ENCODE data around the gene LACRT.
A peak's percentile ranks its signal among the peaks of the same experiment; 100 is the strongest.
"Not testable (repeated sequence)": the region's sequence is repeated elsewhere in the genome, so short reads cannot be mapped to it uniquely, and the experiment has no call there.

LACRT gene

GRCh38 chr12:54634795-54635194, at the start of gene LACRT:
Gene LACRT (minus strand): TSS chr12:54634895. CDS start chr12:54634841, 54 bp downstream.
- no peak for DNase-seq (ENCODE audit: low spot score)

GRCh38 chr12:54683398-54683797, 48.7 kb upstream of the LACRT start:
- DNase-seq (ENCODE audit: low spot score): no peak

- no peak for DNase-seq (ENCODE audit: low spot score)
Observed at GRCh38 chr12:54682674-54683073, 48.0 kb upstream of the LACRT start.

- DNase-seq (ENCODE audit: low spot score): no peak
Observed at GRCh38 chr12:54680374-54680773, 45.7 kb upstream of the LACRT start.

GRCh38 chr12:54678131-54678530, 43.4 kb upstream of the LACRT start:
- DNase-seq (ENCODE audit: low spot score): no peak

- DNase-seq (ENCODE audit: low spot score): no peak
Observed at GRCh38 chr12:54667945-54668344, 33.2 kb upstream of the LACRT start.

GRCh38 chr12:54666008-54666407, 31.3 kb upstream of the LACRT start:
- no peak for DNase-seq (ENCODE audit: low spot score)

- not testable (repeated sequence) for DNase-seq (ENCODE audit: low spot score)
Observed at GRCh38 chr12:54665022-54665635, 30.4 kb upstream of the LACRT start.

- DNase-seq (ENCODE audit: low spot score): no peak
Observed at GRCh38 chr12:54663603-54664002, 28.9 kb upstream of the LACRT start.

- DNase-seq (ENCODE audit: low spot score): no peak
Observed at GRCh38 chr12:54662026-54662425, 27.3 kb upstream of the LACRT start.

GRCh38 chr12:54661048-54661447, 26.4 kb upstream of the LACRT start:
- DNase-seq (ENCODE audit: low spot score): no peak

- no peak for DNase-seq (ENCODE audit: low spot score)
Observed at GRCh38 chr12:54660320-54660962, 25.7 kb upstream of the LACRT start.

- peak; percentile 11 for DNase-seq (ENCODE audit: low spot score)
Observed at GRCh38 chr12:54658306-54659264, 23.9 kb upstream of the LACRT start.

GRCh38 chr12:54657105-54657607, 22.5 kb upstream of the LACRT start:
- DNase-seq (ENCODE audit: low spot score): no peak

- no peak for DNase-seq (ENCODE audit: low spot score)
Observed at GRCh38 chr12:54654926-54655325, 20.2 kb upstream of the LACRT start.

- no peak for DNase-seq (ENCODE audit: low spot score)
Observed at GRCh38 chr12:54653025-54653424, 18.3 kb upstream of the LACRT start.

GRCh38 chr12:54650889-54651288, 16.2 kb upstream of the LACRT start:
- DNase-seq (ENCODE audit: low spot score): no peak

- DNase-seq (ENCODE audit: low spot score): no peak
Observed at GRCh38 chr12:54650409-54650808, 15.7 kb upstream of the LACRT start.

- no peak for DNase-seq (ENCODE audit: low spot score)
Observed at GRCh38 chr12:54649825-54650224, 15.1 kb upstream of the LACRT start.

- no peak for DNase-seq (ENCODE audit: low spot score)
Observed at GRCh38 chr12:54648265-54648664, 13.6 kb upstream of the LACRT start, which contains the start of gene DCD. Gene DCD (minus strand): TSS chr12:54648365. CDS start chr12:54648303, 62 bp downstream.

GRCh38 chr12:54641554-54641953, 6.9 kb upstream of the LACRT start:
- DNase-seq (ENCODE audit: low spot score): no peak

GRCh38 chr12:54641089-54641488, 6.4 kb upstream of the LACRT start:
- DNase-seq (ENCODE audit: low spot score): no peak

Measured in CD4-positive, alpha-beta T cell treated with Interleukin-6 at 100 ng/mL for 8 hours (primary cell).